ENCODE data around the gene GRAMD2B. TPM values are rescaled to one million over a fixed set of nuclear protein-coding genes. Genes with fewer than 3 reads are reported as not detected.
"Not testable (repeated sequence)": the region's sequence is repeated elsewhere in the genome, so short reads cannot be mapped to it uniquely, and the experiment has no call there.

Gene GRAMD2B
- total RNA-seq, 1 experiment from 2014 or later = 11.1 TPM

DNA sequence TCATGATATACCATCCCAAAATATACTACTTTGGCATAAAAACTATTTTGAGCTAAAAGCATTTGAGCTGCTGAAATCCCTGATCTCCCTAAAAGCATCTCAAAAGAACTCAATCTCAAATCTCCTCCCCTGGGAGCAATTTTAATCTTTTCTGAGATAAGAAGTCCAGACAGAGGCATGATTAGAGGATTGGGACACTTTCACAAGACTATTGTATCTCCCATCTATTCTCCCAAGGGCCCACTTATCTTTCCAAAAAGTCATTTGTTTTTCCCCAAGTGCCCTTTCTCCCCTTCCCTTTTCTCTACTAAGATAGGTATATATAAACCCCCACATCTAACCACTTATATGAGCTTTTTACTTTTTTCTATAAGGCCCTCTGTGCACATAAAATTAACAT is 92.1 kb downstream of the GRAMD2B start:
- H3K4me1 Mint-ChIP-seq (ENCODE audit: insufficient read depth, unreplicated experiment) = peaks cover 26% of the 10 kb centered on the region
- TF ChIP-seq, protein P1, sequence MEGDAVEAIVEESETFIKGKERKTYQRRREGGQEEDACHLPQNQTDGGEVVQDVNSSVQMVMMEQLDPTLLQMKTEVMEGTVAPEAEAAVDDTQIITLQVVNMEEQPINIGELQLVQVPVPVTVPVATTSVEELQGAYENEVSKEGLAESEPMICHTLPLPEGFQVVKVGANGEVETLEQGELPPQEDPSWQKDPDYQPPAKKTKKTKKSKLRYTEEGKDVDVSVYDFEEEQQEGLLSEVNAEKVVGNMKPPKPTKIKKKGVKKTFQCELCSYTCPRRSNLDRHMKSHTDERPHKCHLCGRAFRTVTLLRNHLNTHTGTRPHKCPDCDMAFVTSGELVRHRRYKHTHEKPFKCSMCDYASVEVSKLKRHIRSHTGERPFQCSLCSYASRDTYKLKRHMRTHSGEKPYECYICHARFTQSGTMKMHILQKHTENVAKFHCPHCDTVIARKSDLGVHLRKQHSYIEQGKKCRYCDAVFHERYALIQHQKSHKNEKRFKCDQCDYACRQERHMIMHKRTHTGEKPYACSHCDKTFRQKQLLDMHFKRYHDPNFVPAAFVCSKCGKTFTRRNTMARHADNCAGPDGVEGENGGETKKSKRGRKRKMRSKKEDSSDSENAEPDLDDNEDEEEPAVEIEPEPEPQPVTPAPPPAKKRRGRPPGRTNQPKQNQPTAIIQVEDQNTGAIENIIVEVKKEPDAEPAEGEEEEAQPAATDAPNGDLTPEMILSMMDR (IDR thresholded peaks at IDR 0.05; ENCODE audit: unreplicated experiment) = no peak
- no TSS peak for BruUV-seq (replicated peaks)
- DNase-seq (ENCODE audit: unreplicated experiment) = no peak
- H3K9me3 Mint-ChIP-seq (ENCODE audit: unreplicated experiment) = no peaks in the 10 kb centered on the region
- peak overlapping the region; percentile 44 for H3K27ac Mint-ChIP-seq (ENCODE audit: low read depth, unreplicated experiment)
- H3K27me3 Mint-ChIP-seq (ENCODE audit: insufficient read depth, unreplicated experiment) = no peaks in the 10 kb centered on the region
- H3K36me3 Mint-ChIP-seq (ENCODE audit: insufficient read depth, unreplicated experiment) = no peaks in the 10 kb centered on the region
- intact Hi-C loops (cut with micrococcal nuclease) = loop anchor here (5.0 kb wide), 1 partner anchor 1108 kb away; no protein-coding TSS in a partner anchor
- CTCF ChIA-PET = interaction anchor here (0.6 to 2.9 kb wide), 5 partner anchors 15 to 1868 kb away, joined by 3 to 11 read pairs (median 8); no protein-coding TSS in a partner anchor
- POLR2A ChIA-PET = interaction anchor here (0.9 to 4.5 kb wide), 4 partner anchors 15 to 81 kb away, joined by 3 to 23 read pairs (median 8); partner anchors contain the start of gene ALDH7A1
- no peak overlapping the region for H3K4me3 Mint-ChIP-seq (ENCODE audit: unreplicated experiment)

DNA sequence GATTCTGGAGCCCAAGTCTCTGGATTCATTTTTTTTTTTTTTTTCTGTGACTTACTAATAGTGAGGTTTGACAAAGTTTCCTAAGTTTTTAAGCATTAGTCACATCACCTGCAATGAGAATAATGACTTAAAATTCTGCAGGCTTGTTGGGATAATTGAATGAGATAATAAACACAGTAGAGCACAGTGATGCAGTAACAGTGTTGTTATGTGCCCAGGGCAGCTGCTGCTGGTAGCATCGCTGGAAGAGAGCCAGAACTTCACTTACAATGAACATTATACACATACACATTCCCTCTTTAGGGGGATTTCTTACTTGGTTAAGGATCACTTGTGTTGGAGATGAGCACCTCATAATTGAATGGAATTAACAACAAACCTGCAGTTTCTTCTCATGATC is 92.9 kb downstream of the GRAMD2B start:
- no TSS peak for BruUV-seq (replicated peaks)
- H3K27ac Mint-ChIP-seq (ENCODE audit: low read depth, unreplicated experiment) = peak overlapping the region; percentile 44
- H3K9me3 Mint-ChIP-seq (ENCODE audit: unreplicated experiment) = no peaks in the 10 kb centered on the region
- TF ChIP-seq, protein P1 (IDR thresholded peaks at IDR 0.05; ENCODE audit: unreplicated experiment) = no peak
- DNase-seq (ENCODE audit: unreplicated experiment) = peak; percentile 63
- H3K4me1 Mint-ChIP-seq (ENCODE audit: insufficient read depth, unreplicated experiment) = peaks cover 26% of the 10 kb centered on the region
- H3K4me3 Mint-ChIP-seq (ENCODE audit: unreplicated experiment) = no peak overlapping the region
- intact Hi-C loops (cut with micrococcal nuclease) = loop anchor here (5.0 kb wide), 1 partner anchor 1109 kb away; no protein-coding TSS in a partner anchor
- H3K27me3 Mint-ChIP-seq (ENCODE audit: insufficient read depth, unreplicated experiment) = no peaks in the 10 kb centered on the region
- POLR2A ChIA-PET = interaction anchor here (0.6 to 6.3 kb wide), 13 partner anchors 11 to 231 kb away, joined by 3 to 50 read pairs (median 5); partner anchors contain the start of genes ALDH7A1 and GRAMD2B
- H3K36me3 Mint-ChIP-seq (ENCODE audit: insufficient read depth, unreplicated experiment) = no peaks in the 10 kb centered on the region
- CTCF ChIA-PET = interaction anchor here (0.6 to 2.9 kb wide), 6 partner anchors 16 to 1869 kb away, joined by 3 to 11 read pairs (median 6); no protein-coding TSS in a partner anchor

DNA sequence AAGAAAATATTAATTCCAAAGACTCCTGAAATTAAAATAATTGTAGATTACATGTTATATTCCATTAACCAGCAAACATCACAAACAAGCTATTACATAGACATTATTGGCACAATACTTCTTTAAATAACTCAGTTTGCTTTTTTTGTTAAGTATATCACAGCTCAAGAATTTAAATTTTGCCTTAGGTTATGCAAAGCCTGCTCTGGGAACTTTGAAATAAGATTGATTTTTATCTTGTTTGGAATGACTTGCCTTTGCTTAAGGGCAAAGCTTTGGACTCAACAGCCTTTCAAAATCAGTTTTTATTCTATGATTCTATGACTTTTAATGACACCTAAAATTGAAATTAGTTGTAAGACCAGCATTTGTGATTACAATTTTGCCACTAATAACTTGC is 93.6 kb downstream of the GRAMD2B start:
- no peaks in the 10 kb centered on the region for H3K9me3 Mint-ChIP-seq (ENCODE audit: unreplicated experiment)
- no TSS peak for BruUV-seq (replicated peaks)
- ChIA-PET CTCF (interaction anchor here (0.7 to 2.9 kb wide), 7 partner anchors 14 to 162 kb away, joined by 3 to 11 read pairs (median 3); no protein-coding TSS in a partner anchor), POLR2A (interaction anchor here (0.6 to 6.3 kb wide), 20 partner anchors 11 to 253 kb away, joined by 3 to 50 read pairs (median 4); partner anchors contain the start of genes ALDH7A1 and GRAMD2B)
- peaks cover under 1% of the 10 kb centered on the region for H3K36me3 Mint-ChIP-seq (ENCODE audit: insufficient read depth, unreplicated experiment)
- H3K4me1 Mint-ChIP-seq (ENCODE audit: insufficient read depth, unreplicated experiment) = peaks cover 26% of the 10 kb centered on the region
- peak overlapping the region; percentile 44 for H3K27ac Mint-ChIP-seq (ENCODE audit: low read depth, unreplicated experiment)
- DNase-seq (ENCODE audit: unreplicated experiment) = no peak
- H3K4me3 Mint-ChIP-seq (ENCODE audit: unreplicated experiment) = no peak overlapping the region
- TF ChIP-seq, protein P1 (IDR thresholded peaks at IDR 0.05; ENCODE audit: unreplicated experiment) = no peak
- H3K27me3 Mint-ChIP-seq (ENCODE audit: insufficient read depth, unreplicated experiment) = no peaks in the 10 kb centered on the region
- intact Hi-C loops (cut with micrococcal nuclease) = loop anchor here (5.0 kb wide), 1 partner anchor 1110 kb away; no protein-coding TSS in a partner anchor

DNA sequence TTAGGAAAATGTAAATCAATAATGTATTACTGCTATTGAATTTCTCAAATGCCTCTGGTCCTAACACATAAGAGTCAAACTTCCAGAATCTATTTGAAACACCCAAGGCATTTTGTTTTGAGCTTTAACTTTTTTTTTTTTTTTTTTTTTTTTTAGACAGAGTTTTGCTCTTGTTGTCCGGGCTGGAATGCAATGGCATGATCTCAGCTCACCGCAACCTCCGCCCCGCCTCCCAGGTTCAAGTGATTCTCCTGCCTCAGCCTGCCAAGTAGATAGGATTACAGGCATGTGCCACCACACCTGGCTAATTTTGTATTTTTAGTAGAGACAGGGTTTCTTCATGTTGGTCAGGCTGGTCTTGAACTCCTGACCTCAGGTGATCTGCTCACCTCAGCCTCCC is 96.0 kb downstream of the GRAMD2B start:
- intact Hi-C loops (cut with micrococcal nuclease) = loop anchor here (5.0 kb wide), 1 partner anchor 1112 kb away; no protein-coding TSS in a partner anchor
- peak; percentile 79 for DNase-seq (ENCODE audit: unreplicated experiment)
- H3K9me3 Mint-ChIP-seq (ENCODE audit: unreplicated experiment); H3K4me3 Mint-ChIP-seq (ENCODE audit: unreplicated experiment); H3K27me3 Mint-ChIP-seq (ENCODE audit: insufficient read depth, unreplicated experiment); H3K36me3 Mint-ChIP-seq (ENCODE audit: insufficient read depth, unreplicated experiment); BruUV-seq (replicated peaks): not testable (repeated sequence)
- Mint-ChIP-seq H3K27ac (ENCODE audit: low read depth, unreplicated experiment) (peak overlapping the region; percentile 68), H3K4me1 (ENCODE audit: insufficient read depth, unreplicated experiment) (peaks cover 26% of the 10 kb centered on the region)
- ChIA-PET CTCF (interaction anchor here (0.6 to 2.5 kb wide), 9 partner anchors 13 to 204 kb away, joined by 3 to 9 read pairs (median 3); no protein-coding TSS in a partner anchor), POLR2A (interaction anchor here (0.6 to 6.3 kb wide), 15 partner anchors 9 to 165 kb away, joined by 3 to 50 read pairs (median 8); partner anchors contain the start of genes ALDH7A1 and GRAMD2B)
